ENCODE data around the gene PKP1.
A peak's percentile ranks its signal among the peaks of the same experiment; 100 is the strongest.

Gene PKP1

DNA sequence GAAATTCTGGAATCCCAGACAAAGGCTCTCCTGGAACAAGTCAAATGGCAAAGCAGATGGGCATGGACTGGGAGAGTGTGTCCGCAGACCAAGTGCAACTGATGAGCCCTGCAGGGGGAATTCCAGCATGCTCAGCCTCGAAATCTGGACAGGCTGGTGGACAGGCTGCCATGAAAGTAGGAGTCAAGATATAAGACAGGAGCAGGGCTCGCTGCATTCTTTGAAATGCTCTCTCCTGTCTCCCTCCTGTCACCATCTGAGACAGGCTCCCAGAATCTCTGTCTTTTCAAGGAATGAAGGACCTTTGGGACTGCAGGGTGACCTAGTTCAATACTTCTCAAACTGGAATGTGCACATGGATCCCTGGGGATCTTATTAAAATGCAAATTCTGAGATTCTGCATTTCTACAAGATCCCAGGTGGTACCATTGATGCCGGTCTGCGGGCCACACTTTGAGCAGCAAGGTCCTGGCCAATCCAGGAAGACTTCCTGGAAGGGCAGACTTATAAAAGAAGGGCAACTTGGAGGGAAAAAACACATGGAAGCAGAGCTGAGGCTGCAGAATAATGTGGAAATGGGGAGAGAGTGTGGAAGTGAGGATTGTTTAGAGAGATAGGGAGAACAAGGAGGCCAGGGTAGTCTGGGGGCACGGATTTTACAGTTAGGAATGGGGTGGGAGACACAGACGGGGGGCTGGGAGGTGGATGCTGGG is 64.3 kb downstream of the PKP1 start:
- Mint-ChIP-seq H3K9me3 (no peaks in the 10 kb centered on the region), H3K4me1 (ENCODE audit: low read depth) (no peaks in the 10 kb centered on the region), H3K36me3 (ENCODE audit: low read depth) (no peaks in the 10 kb centered on the region), H3K27ac (no peak overlapping the region), H3K4me3 (no peak overlapping the region), H3K27me3 (peaks cover 30% of the 10 kb centered on the region)
- no peak for DNase-seq

- H3K4me3 Mint-ChIP-seq = no peak overlapping the region
- no peak overlapping the region for H3K27ac Mint-ChIP-seq
- no peaks in the 10 kb centered on the region for H3K9me3 Mint-ChIP-seq
- no peaks in the 10 kb centered on the region for H3K4me1 Mint-ChIP-seq (ENCODE audit: low read depth)
- H3K36me3 Mint-ChIP-seq (ENCODE audit: low read depth) = no peaks in the 10 kb centered on the region
- peaks cover 30% of the 10 kb centered on the region for H3K27me3 Mint-ChIP-seq
- peak; percentile 33 for DNase-seq
These were observed 64.9 kb downstream of the PKP1 start for GRCh38 chr1:201348211-201348566.

DNA sequence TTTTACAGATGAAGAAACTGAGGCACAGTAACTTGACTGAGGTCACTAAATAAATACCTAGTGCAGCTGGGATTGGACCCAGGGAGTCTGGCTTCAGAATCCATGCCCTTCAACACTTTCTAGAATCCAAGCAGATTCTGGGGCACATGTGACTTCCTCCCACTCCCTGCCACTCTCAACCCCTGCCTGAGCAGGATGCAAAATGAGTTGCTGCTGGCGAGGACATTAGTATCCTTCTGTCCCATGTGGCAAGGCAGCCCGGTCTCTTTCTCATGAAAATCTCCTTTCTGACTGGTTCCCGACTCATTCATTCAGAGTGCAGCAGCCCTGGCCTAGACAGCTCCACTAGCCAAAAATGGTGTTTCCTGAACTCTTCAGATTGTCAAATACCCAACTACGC is 65.8 kb downstream of the PKP1 start:
- H3K4me1 Mint-ChIP-seq (ENCODE audit: low read depth) = no peaks in the 10 kb centered on the region
- no peaks in the 10 kb centered on the region for H3K36me3 Mint-ChIP-seq (ENCODE audit: low read depth)
- no peak for DNase-seq
- no peaks in the 10 kb centered on the region for H3K9me3 Mint-ChIP-seq
- peaks cover 33% of the 10 kb centered on the region for H3K27me3 Mint-ChIP-seq
- H3K27ac Mint-ChIP-seq = no peak overlapping the region
- no peak overlapping the region for H3K4me3 Mint-ChIP-seq

DNA sequence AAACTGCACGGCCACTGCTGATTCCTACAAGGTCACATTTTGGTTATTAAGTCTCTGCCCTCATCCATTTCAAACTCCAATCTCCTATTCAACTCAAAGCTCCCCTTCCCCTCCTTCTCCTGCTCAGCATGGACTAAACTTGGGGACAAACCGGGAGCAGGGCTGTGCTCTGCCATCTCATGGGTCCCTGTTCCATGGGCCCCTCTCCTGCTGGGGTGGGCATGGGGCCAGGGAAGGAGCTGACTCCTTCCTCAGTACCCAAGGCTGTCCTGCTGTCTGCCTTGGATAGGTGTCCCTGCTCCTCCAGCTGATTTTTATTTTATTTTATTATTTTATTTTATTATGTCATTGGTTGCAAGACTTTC is 67.0 kb downstream of the PKP1 start:
- no peaks in the 10 kb centered on the region for H3K9me3 Mint-ChIP-seq
- no peak overlapping the region for H3K4me3 Mint-ChIP-seq
- no peak for DNase-seq
- H3K36me3 Mint-ChIP-seq (ENCODE audit: low read depth) = no peaks in the 10 kb centered on the region
- peaks cover 37% of the 10 kb centered on the region for H3K27me3 Mint-ChIP-seq
- H3K27ac Mint-ChIP-seq = no peak overlapping the region
- H3K4me1 Mint-ChIP-seq (ENCODE audit: low read depth) = no peaks in the 10 kb centered on the region

DNA sequence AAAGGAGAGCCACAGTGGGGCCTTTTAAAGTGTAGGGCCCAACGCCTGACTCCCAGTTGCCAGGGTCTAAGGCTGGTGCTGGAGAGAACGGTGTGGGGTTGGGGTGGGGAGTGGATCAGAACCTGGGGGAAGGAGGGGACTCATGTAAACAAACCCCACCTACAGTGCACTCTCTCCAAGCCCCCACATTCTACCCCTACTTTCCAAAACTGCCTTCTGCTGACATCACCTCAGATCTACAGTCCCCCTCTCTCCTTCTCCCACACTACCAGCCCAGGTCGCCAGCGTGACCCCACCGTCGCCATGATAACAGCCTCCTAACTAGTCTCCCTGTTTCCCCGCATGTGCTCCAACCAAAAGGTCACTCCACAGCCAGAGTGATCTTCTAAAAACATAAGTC is 67.6 kb downstream of the PKP1 start:
- H3K9me3 Mint-ChIP-seq = no peaks in the 10 kb centered on the region
- no peaks in the 10 kb centered on the region for H3K4me1 Mint-ChIP-seq (ENCODE audit: low read depth)
- no peak overlapping the region for H3K27ac Mint-ChIP-seq

GRCh38 chr1:201351617-201352016 is 68.3 kb downstream of the PKP1 start:
- no peaks in the 10 kb centered on the region for H3K4me1 Mint-ChIP-seq (ENCODE audit: low read depth)

More for the DNA sequence above, 67.6 kb downstream of the PKP1 start:
- Mint-ChIP-seq H3K4me3 (no peak overlapping the region), H3K27me3 (peaks cover 40% of the 10 kb centered on the region), H3K36me3 (ENCODE audit: low read depth) (no peaks in the 10 kb centered on the region)
- DNase-seq = no peak

GRCh38 chr1:201353186-201353940 is 70.1 kb downstream of the PKP1 start:
- H3K4me3 Mint-ChIP-seq = no peak overlapping the region
- no peaks in the 10 kb centered on the region for H3K9me3 Mint-ChIP-seq
- H3K36me3 Mint-ChIP-seq (ENCODE audit: low read depth) = no peaks in the 10 kb centered on the region
- DNase-seq = no peak
- H3K27ac Mint-ChIP-seq = no peak overlapping the region
- H3K27me3 Mint-ChIP-seq = peaks cover 25% of the 10 kb centered on the region
- no peaks in the 10 kb centered on the region for H3K4me1 Mint-ChIP-seq (ENCODE audit: low read depth)

More at GRCh38 chr1:201351617-201352016, 68.3 kb downstream of the PKP1 start:
- no peak overlapping the region for H3K4me3 Mint-ChIP-seq
- peaks cover 38% of the 10 kb centered on the region for H3K27me3 Mint-ChIP-seq
- H3K9me3 Mint-ChIP-seq = no peaks in the 10 kb centered on the region
- H3K36me3 Mint-ChIP-seq (ENCODE audit: low read depth) = no peaks in the 10 kb centered on the region
- H3K27ac Mint-ChIP-seq = no peak overlapping the region
- no peak for DNase-seq

GRCh38 chr1:201354151-201354900 is 71.0 kb downstream of the PKP1 start:
- Mint-ChIP-seq H3K4me1 (ENCODE audit: low read depth) (no peaks in the 10 kb centered on the region), H3K9me3 (no peaks in the 10 kb centered on the region), H3K36me3 (ENCODE audit: low read depth) (no peaks in the 10 kb centered on the region), H3K27ac (no peak overlapping the region), H3K4me3 (no peak overlapping the region), H3K27me3 (peaks cover 22% of the 10 kb centered on the region)
- no peak for DNase-seq

- Mint-ChIP-seq H3K4me1 (ENCODE audit: low read depth) (no peaks in the 10 kb centered on the region), H3K9me3 (no peaks in the 10 kb centered on the region), H3K4me3 (no peak overlapping the region), H3K27ac (no peak overlapping the region), H3K27me3 (peaks cover 19% of the 10 kb centered on the region), H3K36me3 (ENCODE audit: low read depth) (no peaks in the 10 kb centered on the region)
- DNase-seq = no peak
These were observed 71.6 kb downstream of the PKP1 start for GRCh38 chr1:201354901-201355295.

DNA sequence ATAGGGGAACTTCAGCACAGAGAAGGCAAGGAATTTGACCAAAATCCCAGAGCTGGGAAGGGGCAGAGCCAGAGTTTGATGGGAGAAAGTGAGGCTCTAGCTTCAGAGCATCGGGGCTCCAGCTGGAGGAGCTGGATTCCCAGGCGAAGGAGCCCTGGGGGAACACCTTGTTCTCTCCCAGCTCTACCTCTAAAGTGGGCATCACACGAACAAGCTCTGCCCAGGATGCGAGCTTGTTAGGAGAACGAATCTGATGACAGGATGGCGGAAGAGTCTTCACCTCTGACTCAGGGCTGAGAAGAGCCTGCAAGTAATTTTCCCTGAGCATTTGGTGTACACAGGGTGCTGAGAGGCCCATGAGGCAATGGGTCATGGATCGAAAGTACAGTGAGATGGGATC is 72.2 kb downstream of the PKP1 start:
- Mint-ChIP-seq H3K27me3 (peaks cover 19% of the 10 kb centered on the region), H3K27ac (no peak overlapping the region), H3K9me3 (no peaks in the 10 kb centered on the region), H3K4me1 (ENCODE audit: low read depth) (no peaks in the 10 kb centered on the region), H3K4me3 (no peak overlapping the region), H3K36me3 (ENCODE audit: low read depth) (no peaks in the 10 kb centered on the region)
- no peak for DNase-seq

- Mint-ChIP-seq H3K27me3 (peaks cover 19% of the 10 kb centered on the region), H3K36me3 (ENCODE audit: low read depth) (no peaks in the 10 kb centered on the region), H3K9me3 (no peaks in the 10 kb centered on the region), H3K27ac (no peak overlapping the region), H3K4me1 (ENCODE audit: low read depth) (no peaks in the 10 kb centered on the region), H3K4me3 (no peak overlapping the region)
- no peak for DNase-seq
These were observed 72.9 kb downstream of the PKP1 start for GRCh38 chr1:201356236-201356635.

DNA sequence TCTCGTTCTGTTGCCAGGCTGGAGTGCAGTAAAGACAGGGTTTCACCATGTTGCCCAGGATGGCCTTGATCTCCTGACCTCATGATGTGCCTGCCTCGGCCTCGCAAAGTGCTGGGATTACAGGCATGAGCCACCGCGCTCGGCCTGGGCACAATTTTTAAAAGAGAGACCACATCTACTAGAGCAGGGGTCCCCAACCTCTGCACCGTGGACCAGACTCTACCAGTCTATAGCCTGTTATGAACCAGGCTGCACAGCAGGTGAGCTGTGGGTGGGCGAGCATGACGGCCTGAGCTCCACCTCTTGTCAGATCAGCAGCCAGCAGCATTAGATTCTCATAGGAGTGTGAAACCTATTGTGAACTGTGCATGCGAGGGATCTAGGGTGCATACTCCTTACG is 73.4 kb downstream of the PKP1 start:
- H3K27me3 Mint-ChIP-seq = peaks cover 18% of the 10 kb centered on the region
- no peaks in the 10 kb centered on the region for H3K4me1 Mint-ChIP-seq (ENCODE audit: low read depth)
- no peak for DNase-seq
- no peak overlapping the region for H3K27ac Mint-ChIP-seq
- H3K4me3 Mint-ChIP-seq = no peak overlapping the region
- no peaks in the 10 kb centered on the region for H3K36me3 Mint-ChIP-seq (ENCODE audit: low read depth)
- H3K9me3 Mint-ChIP-seq = no peaks in the 10 kb centered on the region

- Mint-ChIP-seq H3K4me1 (ENCODE audit: low read depth) (no peaks in the 10 kb centered on the region), H3K27ac (no peak overlapping the region), H3K27me3 (peaks cover 22% of the 10 kb centered on the region), H3K9me3 (no peaks in the 10 kb centered on the region), H3K4me3 (no peak overlapping the region), H3K36me3 (ENCODE audit: low read depth) (no peaks in the 10 kb centered on the region)
- DNase-seq = no peak
These were observed 73.9 kb downstream of the PKP1 start for GRCh38 chr1:201357211-201357610.

- Mint-ChIP-seq H3K27ac (no peak overlapping the region), H3K27me3 (peaks cover 25% of the 10 kb centered on the region), H3K4me1 (ENCODE audit: low read depth) (no peaks in the 10 kb centered on the region), H3K36me3 (ENCODE audit: low read depth) (no peaks in the 10 kb centered on the region), H3K9me3 (no peaks in the 10 kb centered on the region), H3K4me3 (no peak overlapping the region)
- no peak for DNase-seq
These were observed 74.5 kb downstream of the PKP1 start for GRCh38 chr1:201357636-201358348.

Measured in activated T-cell treated with anti-CD3 and anti-CD28 coated beads, Interleukin-2, amount 50 U/mL, for 24 hours (primary cell).